Kidney (tissue), 14 donors: ENCODE data around the gene MRPL40. TPM values are rescaled to one million over a fixed set of nuclear protein-coding genes. Genes with fewer than 3 reads are reported as not detected.

Experiments used
- DNase-seq, 5 donors: peaks; one replicate each; pipeline ENCODE4 v3.0.0-alpha.2; 2013 to 2020
- FAIRE-seq: peaks from 2 replicates; lab custom pipeline; 2012; peaks lifted over from hg19 to GRCh38; lab: Jason Lieb, UNC
- H3K27ac ChIP-seq, 2 donors: one replicate each; pipeline ENCODE4 v1.7.0; 2013; ENCODE audit warnings: low read depth in 2 of 2, low read length in 2 of 2, inconsistent platforms in 1 of 2
- H3K27me3 ChIP-seq: one replicate; pipeline ENCODE4 v1.7.1; 2013; ENCODE audit warnings: low read length, inconsistent platforms; ENCODE audit not compliant: control insufficient read depth, insufficient read depth
- H3K36me3 ChIP-seq, 3 donors: one replicate each; pipeline versions ENCODE4 v1.7.0 to v1.7.1; 2013; ENCODE audit warnings: low read length in 3 of 3, control low read depth in 1 of 3, inconsistent platforms in 1 of 3; ENCODE audit not compliant: insufficient read depth in 3 of 3, control insufficient read depth in 2 of 3
- H3K4me1 ChIP-seq, 3 donors: one replicate each; pipeline versions ENCODE4 v1.7.0 to v1.7.1; 2013; ENCODE audit warnings: low read length in 3 of 3, inconsistent platforms in 1 of 3, low read depth in 1 of 3; ENCODE audit not compliant: control insufficient read depth in 2 of 3, insufficient read depth in 2 of 3
- H3K4me3 ChIP-seq, 3 donors: one replicate each; pipeline versions ENCODE4 v1.7.0 to v1.8.1; 2013; ENCODE audit warnings: low read length in 3 of 3, control low read depth in 1 of 3, inconsistent platforms in 1 of 3
- H3K9ac ChIP-seq, 3 donors: one replicate each; pipeline versions ENCODE4 v1.7.0 to v1.7.1; 2013; ENCODE audit warnings: low read length in 3 of 3, control low read depth in 1 of 3, inconsistent platforms in 1 of 3
- H3K9me3 ChIP-seq, 3 donors: one replicate each; pipeline versions ENCODE4 v1.7.0 to v1.7.1; 2013; ENCODE audit warnings: low read length in 3 of 3, control low read depth in 1 of 3, inconsistent platforms in 1 of 3; ENCODE audit not compliant: control insufficient read depth in 2 of 3, insufficient read depth in 1 of 3
- CTCF ChIP-seq: IDR thresholded peaks from 3 replicates; pipeline ENCODE4 v1.5.1; 2012; ENCODE audit warnings: mild to moderate bottlenecking, moderate library complexity, borderline replicate concordance; ENCODE audit not compliant: insufficient read depth; ENCODE audit errors: extremely low read depth
- intact Hi-C: fragments of 100-400 bp; cut with DNase I; formaldehyde crosslinking; loops from one replicate; pipeline ENCODE4 v1.11.1; 2022
- polyA plus RNA-seq: library from polyadenylated mRNA; stranded (reverse); fragments of 350-450 nt; fragmentation: Illumina TruSeq; extraction: RNeasy Lipid Tissue Mini Kit (QIAGEN cat#74804); gene quantifications from one replicate; pipeline ENCODE4 v1.2.3, GENCODE V29; 2014; ENCODE audit warnings: low read depth, low replicate concordance; ENCODE audit not compliant: insufficient read depth
- total RNA-seq: library from RNA; stranded (reverse); fragmentation: NEBNext Ultra II Directional; extraction: Animal tissue kit (Norgen Biotek cat#: 25700); gene quantifications from one replicate; pipeline ENCODE4 v1.2.1, GENCODE V29; 2021
- donor health status: control.
- donor health status: control.
- donor health status: control.
- donor health status: control.
- donor health status: control.
- donor health status: DM: yes; HTN: yes; CAD: no.
- donor health status: Normal renal cell carcinoma (clear cell type).

Gene MRPL40
- total and polyA plus RNA-seq, 2 donors from 2014 or later: 30.0 to 89.2 TPM

GRCh38 chr22:19401483-19401882, 30.9 kb upstream of the MRPL40 start:
- intact Hi-C loops: no loop called here

GRCh38 chr22:19402642-19403191, 29.6 kb upstream of the MRPL40 start:
- TF ChIP-seq CTCF: no peak
- H3K4me3 ChIP-seq: no peak overlapping the region
- intact Hi-C loops: no loop called here
- H3K9ac ChIP-seq: no peak overlapping the region
- H3K9me3 ChIP-seq: no peaks in the 10 kb centered on the region
- H3K27me3 ChIP-seq: no peaks in the 10 kb centered on the region
- FAIRE-seq (no peak), DNase-seq (no peak)
- H3K36me3 ChIP-seq: peaks cover 0 to 61% (median 23%) of the 10 kb centered on the region in 3 donors
- no peak overlapping the region for H3K27ac ChIP-seq
- no peaks in the 10 kb centered on the region for H3K4me1 ChIP-seq

More at GRCh38 chr22:19401483-19401882, 30.9 kb upstream of the MRPL40 start:
- Histone ChIP-seq H3K36me3 (peaks cover 0 to 64% (median 22%) of the 10 kb centered on the region in 3 donors), H3K4me1 (no peaks in the 10 kb centered on the region), H3K27me3 (no peaks in the 10 kb centered on the region), H3K4me3 (no peak overlapping the region), H3K27ac (no peak overlapping the region), H3K9me3 (no peaks in the 10 kb centered on the region), H3K9ac (no peak overlapping the region)
- no peak for DNase-seq
- no peak for FAIRE-seq
- TF ChIP-seq CTCF: no peak

- Histone ChIP-seq H3K9ac (no peak overlapping the region), H3K27ac (no peak overlapping the region), H3K9me3 (no peaks in the 10 kb centered on the region), H3K4me3 (no peak overlapping the region), H3K36me3 (peaks cover 0 to 62% (median 27%) of the 10 kb centered on the region in 3 donors), H3K27me3 (no peaks in the 10 kb centered on the region), H3K4me1 (no peaks in the 10 kb centered on the region)
- TF ChIP-seq CTCF: no peak
- FAIRE-seq (no peak), DNase-seq (no peak)
- intact Hi-C loops: no loop called here
These were observed 27.7 kb upstream of the MRPL40 start for GRCh38 chr22:19404676-19405075.

- Histone ChIP-seq H3K27ac (no peak overlapping the region), H3K9me3 (no peaks in the 10 kb centered on the region), H3K27me3 (no peaks in the 10 kb centered on the region), H3K4me1 (no peaks in the 10 kb centered on the region), H3K4me3 (no peak overlapping the region), H3K9ac (no peak overlapping the region), H3K36me3 (peaks cover 0 to 65% (median 27%) of the 10 kb centered on the region in 3 donors)
- FAIRE-seq (no peak), DNase-seq (no peak)
- no peak for TF ChIP-seq CTCF
- intact Hi-C loops: no loop called here
These were observed 27.2 kb upstream of the MRPL40 start for GRCh38 chr22:19405133-19405532.
